GM12891 (cell line): ENCODE data around the gene NDUFB8. TPM values are rescaled to one million over a fixed set of nuclear protein-coding genes. Genes with fewer than 3 reads are reported as not detected.
A peak's percentile ranks its signal among the peaks of the same experiment; 100 is the strongest.
"Not testable (repeated sequence)": the region's sequence is repeated elsewhere in the genome, so short reads cannot be mapped to it uniquely, and the experiment has no call there.

Experiments used
- DNase-seq: peaks from one replicate; pipeline ENCODE4 v3.0.0; 2011; ENCODE audit warnings: low spot score; ENCODE audit not compliant: insufficient read length
- FAIRE-seq: peaks from 2 replicates; lab custom pipeline; 2011; peaks lifted over from hg19 to GRCh38; lab: Jason Lieb, UNC
- PAX5 ChIP-seq: IDR thresholded peaks from 2 replicates; pipeline ENCODE4 v1.6.1; 2011; ENCODE audit warnings: low read length, moderate library complexity, mild to moderate bottlenecking; ENCODE audit not compliant: insufficient read depth, severe bottlenecking
- POLR2A ChIP-seq: IDR thresholded peaks from 2 replicates; pipeline ENCODE4 v1.6.1; 2011; ENCODE audit warnings: low read depth, low read length, control low read depth
- POLR2AphosphoS5 ChIP-seq: IDR thresholded peaks from 2 replicates; pipeline ENCODE4 v1.6.1; 2011; ENCODE audit warnings: low read depth, low read length, control low read depth
- POU2F2 ChIP-seq: IDR thresholded peaks from 2 replicates; pipeline ENCODE4 v1.6.1; 2011; ENCODE audit warnings: low read depth, mild to moderate bottlenecking, control low read depth, low read length, moderate library complexity
- SPI1 ChIP-seq: IDR thresholded peaks from 2 replicates; pipeline ENCODE4 v1.6.1; 2011; ENCODE audit warnings: low read depth, low read length, control low read depth
- TAF1 ChIP-seq: IDR thresholded peaks from 2 replicates; pipeline ENCODE4 v1.6.1; 2011; ENCODE audit warnings: low read depth, low read length, control low read depth
- polyA plus RNA-seq: library from polyadenylated mRNA; unstranded; fragments of >200 nt; gene quantifications from one replicate; pipeline ENCODE4 v1.2.1, GENCODE V29; 2012; ENCODE audit warnings: low read depth, missing spikeins, inconsistent platforms; ENCODE audit not compliant: missing spikeins

NDUFB8 gene
- 305 TPM for polyA plus RNA-seq

GRCh38 chr10:100529475-100530298 lies at the start of gene NDUFB8:
NDUFB8 (minus strand) TSS chr10:100529871; CDS start chr10:100529851, 20 bp downstream.
- TF ChIP-seq POLR2A = peak; percentile 70; the same call in 1 of the 2 replicates
- no peak for TF ChIP-seq SPI1
- peak; percentile 92 for TF ChIP-seq TAF1
- TF ChIP-seq PAX5 = peak; percentile 75
- no peak for TF ChIP-seq POU2F2
- peak; percentile 83 for TF ChIP-seq POLR2AphosphoS5
- FAIRE-seq (peak; percentile 77), DNase-seq (peak; percentile 65)

DNA sequence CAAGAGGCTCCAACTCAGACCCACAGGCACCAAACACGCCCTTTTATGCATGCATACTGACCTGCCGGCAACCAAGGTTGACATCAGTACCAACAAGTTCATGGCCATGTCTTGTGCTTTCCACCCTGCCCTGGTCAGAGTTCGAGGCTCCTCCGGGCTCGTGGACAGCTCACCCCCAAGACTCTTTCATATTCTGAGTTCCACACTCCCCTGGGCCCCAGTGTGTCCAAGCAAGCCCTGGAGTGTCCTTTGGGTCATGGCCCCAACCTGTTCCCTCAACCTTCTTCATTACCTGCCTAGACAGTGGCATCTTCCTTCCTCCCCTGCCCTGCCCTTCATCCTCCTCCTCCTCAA lies 46.6 kb upstream of the NDUFB8 start:
- no peak for DNase-seq
- TF ChIP-seq POLR2A (no peak), POU2F2 (no peak), SPI1 (no peak), POLR2AphosphoS5 (no peak), PAX5 (no peak), TAF1 (no peak)
- no peak for FAIRE-seq

GRCh38 chr10:100575585-100576281 lies 46.1 kb upstream of the NDUFB8 start:
- FAIRE-seq = no peak
- TF ChIP-seq POLR2A (no peak), TAF1 (no peak), POU2F2 (no peak), SPI1 (no peak), POLR2AphosphoS5 (no peak), PAX5 (no peak)
- DNase-seq = no peak

- DNase-seq, FAIRE-seq: not testable (repeated sequence)
These were observed 45.5 kb upstream of the NDUFB8 start for GRCh38 chr10:100575146-100575545.

DNA sequence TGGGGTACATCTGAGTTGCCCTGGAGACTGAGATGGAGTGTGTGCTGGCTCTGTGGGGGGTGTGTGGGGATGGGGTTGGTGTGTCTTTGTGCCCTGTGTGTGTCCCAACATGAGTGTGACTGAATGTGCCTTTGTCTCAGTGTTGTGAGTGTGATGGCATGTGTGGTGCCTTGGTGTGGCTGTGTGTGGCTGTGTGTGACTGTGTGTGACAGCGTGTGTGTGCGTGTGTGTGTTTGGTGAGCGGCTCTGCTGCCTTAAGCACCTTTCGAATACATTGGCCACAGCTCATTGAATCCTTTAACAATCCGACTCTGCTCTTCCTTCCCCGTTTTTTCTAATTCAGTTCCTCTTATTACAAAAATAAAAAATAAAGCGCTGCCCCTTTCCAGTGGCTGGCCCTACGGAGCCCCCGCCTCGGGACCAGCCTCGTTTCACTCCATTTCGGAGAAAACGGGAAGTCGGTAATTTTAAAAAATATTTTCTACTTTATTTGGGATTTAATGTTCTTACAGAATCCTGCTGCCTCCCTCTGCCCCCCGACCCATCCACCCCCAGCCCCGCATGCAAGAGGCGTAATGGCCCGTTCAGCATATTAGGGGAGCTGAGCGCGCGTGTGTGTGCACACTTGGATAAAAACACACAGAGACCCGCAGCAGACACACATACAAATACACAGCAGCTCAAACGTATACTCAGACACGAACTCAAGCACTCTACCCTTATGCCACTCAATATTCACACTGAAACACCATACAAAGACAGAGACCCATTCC lies 41.6 kb upstream of the NDUFB8 start:
- no peak for FAIRE-seq
- DNase-seq = no peak
- TF ChIP-seq POU2F2 = no peak
- TF ChIP-seq SPI1 = no peak

DNA sequence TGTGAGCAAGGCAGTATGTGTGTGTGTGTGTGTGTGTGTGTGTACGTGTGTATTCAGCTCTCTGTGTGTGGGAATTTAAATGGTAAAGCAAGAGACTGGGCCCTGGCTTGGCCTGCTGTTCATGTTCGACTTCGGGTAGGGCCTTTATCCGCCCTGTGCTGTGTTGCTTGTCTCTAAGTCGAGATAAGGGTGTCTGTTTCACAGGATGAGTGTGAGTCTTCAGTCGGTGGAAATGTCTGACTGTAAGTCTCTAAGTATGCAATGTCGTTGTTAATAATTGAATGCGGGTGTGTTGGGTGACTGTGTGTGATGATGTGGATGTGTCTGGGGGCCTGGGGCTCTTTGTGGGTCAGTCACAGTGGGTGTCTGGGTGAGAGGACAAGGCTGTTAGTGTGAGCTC lies 40.8 kb upstream of the NDUFB8 start:
- no peak for DNase-seq
- FAIRE-seq = no peak
- TF ChIP-seq TAF1 (no peak), SPI1 (no peak), PAX5 (no peak), POU2F2 (no peak), POLR2AphosphoS5 (no peak), POLR2A (no peak)

DNA sequence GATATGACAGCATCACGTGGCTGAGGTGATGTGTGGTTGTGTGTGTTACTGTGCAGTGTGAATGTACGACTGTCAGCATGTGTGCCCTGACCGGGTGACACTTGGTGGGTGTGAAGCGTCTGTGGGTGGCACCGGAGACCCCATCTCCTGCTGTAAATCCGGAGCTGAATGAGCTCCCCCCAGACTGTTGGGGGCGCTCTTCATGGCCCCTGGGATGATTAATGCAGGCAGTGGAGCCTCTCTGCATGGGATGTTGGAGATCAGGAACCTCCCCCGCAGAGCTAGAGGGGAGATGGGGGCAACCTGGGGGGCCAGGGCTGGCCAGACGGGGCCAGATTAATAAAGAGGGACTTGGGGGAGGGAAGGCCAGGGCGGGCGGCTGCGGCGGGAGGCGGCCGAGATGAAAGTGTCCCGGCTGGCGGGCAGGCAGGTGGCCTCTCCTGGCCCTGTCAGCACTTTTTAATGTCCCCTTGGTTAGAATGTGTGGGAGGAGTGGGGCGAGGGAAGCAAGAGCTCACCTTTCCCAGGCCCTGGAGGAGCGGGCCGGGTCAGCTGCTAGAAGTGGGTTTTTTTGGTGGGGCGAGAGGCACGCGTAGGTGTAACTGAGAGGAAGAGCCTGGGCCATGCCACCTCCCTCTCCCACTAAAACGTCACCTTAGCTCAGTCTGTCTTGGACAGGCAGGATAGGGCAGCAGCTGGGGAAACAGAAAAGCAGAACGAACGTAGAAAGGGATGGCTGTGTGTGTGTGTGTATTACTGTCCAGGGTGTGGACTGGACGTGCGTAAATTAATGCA lies 40.2 kb upstream of the NDUFB8 start:
- TF ChIP-seq POLR2A (no peak), POU2F2 (no peak), SPI1 (no peak), PAX5 (no peak), POLR2AphosphoS5 (no peak), TAF1 (no peak)
- no peak for DNase-seq
- FAIRE-seq = no peak

DNA sequence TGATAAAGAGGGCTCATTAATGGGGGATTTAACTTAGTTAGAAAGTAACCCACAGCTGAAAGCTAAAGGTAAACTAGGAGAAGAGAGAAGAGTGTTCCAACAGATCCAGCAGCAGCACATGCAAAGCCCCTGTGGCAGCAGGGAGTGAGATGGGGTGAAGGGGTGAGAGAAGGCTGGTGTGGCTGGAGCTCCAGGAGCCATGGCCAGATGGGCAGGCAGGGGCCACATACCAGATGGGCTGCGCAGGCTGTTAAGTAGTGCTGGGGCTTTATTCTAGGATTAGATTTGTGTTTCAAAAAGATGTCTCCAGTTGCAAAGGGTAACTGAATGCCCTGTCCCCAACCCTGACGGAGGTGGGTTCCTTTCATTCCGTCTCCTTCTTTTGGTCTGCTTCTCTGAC lies 39.2 kb upstream of the NDUFB8 start:
- no peak for DNase-seq
- no peak for TF ChIP-seq PAX5
- no peak for TF ChIP-seq TAF1
- TF ChIP-seq POU2F2 = no peak
- no peak for TF ChIP-seq POLR2A
- no peak for TF ChIP-seq SPI1
- no peak for TF ChIP-seq POLR2AphosphoS5

GRCh38 chr10:100567826-100568225 lies 38.2 kb upstream of the NDUFB8 start:
- DNase-seq = no peak
- no peak for FAIRE-seq
- TF ChIP-seq TAF1 (no peak), POU2F2 (no peak)

More for the DNA sequence above, 39.2 kb upstream of the NDUFB8 start:
- no peak for FAIRE-seq
